Left renal cortex interstitium (tissue), 4 donors: ENCODE results near the gene GGT5. TPM values are rescaled to one million over a fixed set of nuclear protein-coding genes. Genes with fewer than 3 reads are reported as not detected.
"Not testable (repeated sequence)": the region's sequence is repeated elsewhere in the genome, so short reads cannot be mapped to it uniquely, and the experiment has no call there.

ENCODE experiments used
- DNase-seq, 4 donors: peaks; one replicate each; pipeline ENCODE4 v3.0.0-alpha.2; 2013; ENCODE audit warnings: low read depth in 4 of 4, low spot score in 2 of 4, missing footprints in 1 of 4
- polyA plus RNA-seq, 4 donors: library from polyadenylated mRNA; unstranded; fragments of 120-200 nt; gene quantifications; one replicate each; pipeline ENCODE4 v1.2.1, GENCODE V29; 2013; ENCODE audit not compliant: insufficient read length in 4 of 4

Gene GGT5
- polyA plus RNA-seq, 4 donors = 15.6 to 18.6 (median 16.6) TPM

GRCh38 chr22:24235315-24235714, 9.6 kb downstream of the GGT5 start:
- DNase-seq = no peak

- no peak for DNase-seq
Measured at GRCh38 chr22:24233816-24234215, 11.1 kb downstream of the GGT5 start.

GRCh38 chr22:24233235-24233634, 11.6 kb downstream of the GGT5 start:
- no peak for DNase-seq

- DNase-seq = no peak
Measured at GRCh38 chr22:24232725-24233124, 12.2 kb downstream of the GGT5 start.

- DNase-seq = no peak
Measured at GRCh38 chr22:24232124-24232523, 12.8 kb downstream of the GGT5 start.

- no peak for DNase-seq
Measured at GRCh38 chr22:24231706-24232105, 13.2 kb downstream of the GGT5 start.

- DNase-seq = no peak
Measured at GRCh38 chr22:24230911-24231656, 13.8 kb downstream of the GGT5 start.

GRCh38 chr22:24225951-24226350, 18.9 kb downstream of the GGT5 start:
- DNase-seq = no peak

- DNase-seq = no peak
Measured at GRCh38 chr22:24225044-24225601, 19.8 kb downstream of the GGT5 start.

GRCh38 chr22:24224468-24224867, 20.4 kb downstream of the GGT5 start:
- DNase-seq = no peak

- DNase-seq = no peak
Measured at GRCh38 chr22:24219750-24220149, 25.1 kb downstream of the GGT5 start.

GRCh38 chr22:24217384-24217783, 27.5 kb downstream of the GGT5 start:
- DNase-seq = no peak

GRCh38 chr22:24216541-24217209, 28.2 kb downstream of the GGT5 start:
- DNase-seq = no peak

- DNase-seq = no peak
Measured at GRCh38 chr22:24214467-24215285, 30.2 kb downstream of the GGT5 start.

- DNase-seq = not testable (repeated sequence)
Measured at GRCh38 chr22:24213111-24213510, 31.8 kb downstream of the GGT5 start.

GRCh38 chr22:24211716-24212115, 33.2 kb downstream of the GGT5 start:
- not testable (repeated sequence) for DNase-seq

GRCh38 chr22:24210409-24210808, 34.5 kb downstream of the GGT5 start:
- DNase-seq = not testable (repeated sequence)

GRCh38 chr22:24209687-24210086, 35.2 kb downstream of the GGT5 start:
- DNase-seq = no peak

- DNase-seq = no peak
Measured at GRCh38 chr22:24209016-24209415, 35.9 kb downstream of the GGT5 start.

GRCh38 chr22:24208012-24208749, 36.7 kb downstream of the GGT5 start:
- no peak for DNase-seq
